Stimulated activated naive CD8-positive, alpha-beta T cell treated with anti-CD3 and anti-CD28 coated beads, Interleukin-15, amount 100 ng/mL, for 72 hours (primary cell): ENCODE results near the gene CALML5.

Experiments used
- ATAC-seq: fragments of 150-1000 bp; cut with Tn5 transposase; 2 replicates; pipeline ENCODE4 v1.10.0; 2021; ENCODE audit warnings: mild to moderate bottlenecking, moderate library complexity
- DNase-seq, 2 donors: peaks; one replicate each; pipeline ENCODE4 v3.0.0; 2021 to 2022
- H3K27ac Mint-ChIP-seq, 2 donors: one replicate each; pipeline ENCODE4 v1.8.0; 2022; ENCODE audit warnings: mild to moderate bottlenecking in 2 of 2, mixed read lengths in 2 of 2, moderate library complexity in 2 of 2
- H3K27me3 Mint-ChIP-seq: one replicate; pipeline ENCODE4 v1.8.0; 2022; ENCODE audit warnings: mixed read lengths
- H3K4me1 Mint-ChIP-seq: one replicate; pipeline ENCODE4 v1.8.0; 2022; ENCODE audit warnings: mild to moderate bottlenecking, mixed read lengths
- H3K4me3 Mint-ChIP-seq, 2 donors: one replicate each; pipeline ENCODE4 v1.8.0; 2022; ENCODE audit warnings: mild to moderate bottlenecking in 2 of 2, mixed read lengths in 2 of 2, moderate library complexity in 1 of 2
- H3K9me3 Mint-ChIP-seq, 2 donors: one replicate each; pipeline ENCODE4 v1.8.0; 2022; ENCODE audit warnings: mixed read lengths in 2 of 2

The CALML5 gene

GRCh38 chr10:5526691-5527331 lies 27.4 kb upstream of the CALML5 start:
- Mint-ChIP-seq H3K4me1 (no peaks in the 10 kb centered on the region), H3K27ac (no peak overlapping the region), H3K9me3 (no peaks in the 10 kb centered on the region), H3K4me3 (no peak overlapping the region), H3K27me3 (no peaks in the 10 kb centered on the region)
- no peak for DNase-seq
- ATAC-seq: no peak

DNA sequence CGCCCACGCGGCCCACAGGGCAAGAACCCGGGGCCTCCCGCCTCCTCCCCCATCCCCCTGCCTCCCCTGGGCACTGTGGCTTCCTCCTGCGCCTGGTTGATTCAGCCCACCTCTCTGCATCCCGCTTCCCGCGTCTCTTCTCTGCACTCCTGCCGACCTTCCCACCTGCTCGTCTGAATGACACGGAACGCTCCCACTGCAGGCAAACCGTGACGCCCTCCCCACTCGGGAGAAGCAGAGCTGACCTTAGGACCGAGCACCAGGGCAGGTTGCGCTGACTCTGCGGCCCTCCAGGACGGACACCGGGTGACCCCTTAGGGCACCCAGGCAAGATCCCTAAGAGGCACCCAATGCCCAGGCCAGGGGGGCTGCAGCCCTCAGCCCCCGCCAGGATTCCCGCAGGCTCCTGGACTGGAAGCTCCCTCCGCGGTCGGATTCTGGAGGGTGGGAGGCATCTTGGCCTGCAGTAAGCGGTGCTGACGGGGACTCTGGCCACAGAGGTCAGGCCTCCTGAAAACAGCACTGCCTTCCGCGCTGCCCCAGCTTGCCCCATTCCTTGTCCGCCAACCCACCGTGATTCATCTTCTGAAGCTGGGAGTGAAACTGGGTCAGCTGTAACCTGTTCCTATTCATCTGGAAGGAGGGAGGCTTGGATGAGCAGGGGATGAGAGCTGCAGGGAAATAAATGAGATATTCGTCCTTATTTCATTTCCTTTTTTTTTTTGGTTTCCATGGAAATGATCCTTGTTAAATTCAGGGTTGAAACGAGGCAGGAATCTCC lies 26.4 kb upstream of the CALML5 start:
- Mint-ChIP-seq H3K4me1 (no peaks in the 10 kb centered on the region), H3K4me3 (no peak overlapping the region), H3K27me3 (no peaks in the 10 kb centered on the region), H3K9me3 (no peaks in the 10 kb centered on the region), H3K27ac (no peak overlapping the region)
- DNase-seq (peak in 1 of 2 donors; percentile 5), ATAC-seq (no peak)

DNA sequence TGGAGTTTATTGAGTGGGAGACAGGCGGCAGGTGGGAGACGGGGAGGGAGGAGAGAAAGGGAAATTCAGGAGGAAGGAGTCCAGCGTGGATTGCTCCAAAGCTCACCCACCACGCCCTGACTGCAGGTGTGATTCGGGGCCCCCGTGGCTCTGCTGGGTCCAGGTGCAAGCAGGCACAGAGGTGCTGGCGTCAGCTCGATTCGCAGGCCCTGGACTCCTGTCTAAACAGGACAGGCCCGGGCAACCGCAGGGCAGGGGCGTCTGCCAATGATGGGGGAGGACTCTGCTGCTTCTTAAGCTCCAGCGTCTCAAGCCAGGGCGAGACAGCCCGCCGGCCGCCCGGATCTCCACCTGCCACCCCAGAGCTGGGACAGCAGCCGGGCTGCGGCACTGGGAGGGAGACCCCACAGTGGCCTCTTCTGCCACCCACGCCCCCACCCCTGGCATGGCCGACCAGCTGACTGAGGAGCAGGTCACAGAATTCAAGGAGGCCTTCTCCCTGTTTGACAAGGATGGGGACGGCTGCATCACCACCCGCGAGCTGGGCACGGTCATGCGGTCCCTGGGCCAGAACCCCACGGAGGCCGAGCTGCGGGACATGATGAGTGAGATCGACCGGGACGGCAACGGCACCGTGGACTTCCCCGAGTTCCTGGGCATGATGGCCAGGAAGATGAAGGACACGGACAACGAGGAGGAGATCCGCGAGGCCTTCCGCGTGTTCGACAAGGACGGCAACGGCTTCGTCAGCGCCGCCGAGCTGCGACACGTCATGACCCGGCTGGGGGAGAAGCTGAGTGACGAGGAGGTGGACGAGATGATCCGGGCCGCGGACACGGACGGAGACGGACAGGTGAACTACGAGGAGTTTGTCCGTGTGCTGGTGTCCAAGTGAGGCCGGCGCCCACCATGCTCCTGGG lies 25.5 kb upstream of the CALML5 start, which contains the start of gene CALML3:
TSS of gene CALML3 (plus strand) at position 321 of the 920 bp plus-strand sequence. CDS start at position 446, 125 bp downstream.
- ATAC-seq (peak; percentile 40), DNase-seq (peak in 1 of 2 donors; percentile 8)
- no peaks in the 10 kb centered on the region for H3K4me1 Mint-ChIP-seq
- H3K4me3 Mint-ChIP-seq: no peak within 1 kb of the TSS
- no peaks in the 10 kb centered on the region for H3K27me3 Mint-ChIP-seq
- peak within 1 kb of the TSS; percentile 12 to 40 for H3K27ac Mint-ChIP-seq
- no peaks in the 10 kb centered on the region for H3K9me3 Mint-ChIP-seq

DNA sequence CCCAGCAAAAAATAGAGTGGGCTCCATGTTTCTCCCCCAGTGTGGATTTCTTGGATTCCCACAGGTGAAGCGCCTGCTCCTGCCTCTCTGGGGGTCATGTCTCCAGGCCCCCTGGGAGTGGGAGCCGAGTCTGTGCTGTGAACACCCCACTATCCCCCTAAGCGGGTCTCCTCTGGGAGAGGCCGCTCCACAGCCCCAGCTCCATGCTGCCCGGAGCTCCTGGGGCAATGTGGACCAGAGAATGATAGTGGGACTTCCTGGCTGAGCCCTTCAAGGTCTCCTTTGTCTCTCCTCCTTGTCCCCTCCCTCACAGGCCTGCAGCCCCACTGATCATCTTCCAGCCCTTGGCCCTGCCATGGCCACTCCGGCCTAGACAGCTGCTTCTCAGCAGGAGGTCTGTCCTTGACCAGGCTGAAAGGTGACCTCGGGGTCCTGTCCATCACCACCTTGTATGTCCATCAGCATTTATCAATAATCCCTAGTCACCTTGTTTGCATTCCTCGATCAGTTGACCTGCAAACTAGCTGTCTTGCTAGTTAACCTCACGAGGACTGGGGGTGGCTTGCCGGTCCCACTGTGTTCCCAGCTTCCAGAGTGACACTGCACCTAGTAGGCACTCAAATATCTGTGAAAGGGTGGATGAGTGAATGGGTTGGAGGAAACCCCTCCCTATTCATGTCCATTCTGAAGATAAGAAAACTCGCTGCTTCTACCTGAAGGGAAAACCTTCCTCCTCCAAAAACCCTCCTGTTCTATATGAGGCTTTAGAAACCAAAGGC lies 24.6 kb upstream of the CALML5 start:
- ATAC-seq (no peak), DNase-seq (no peak)
- Mint-ChIP-seq H3K4me1 (no peaks in the 10 kb centered on the region), H3K9me3 (no peaks in the 10 kb centered on the region), H3K27me3 (no peaks in the 10 kb centered on the region), H3K27ac (peak overlapping the region; percentile 12 to 40), H3K4me3 (no peak overlapping the region)

- DNase-seq (no peak), ATAC-seq (no peak)
- Mint-ChIP-seq H3K4me3 (no peak overlapping the region), H3K27ac (peak overlapping the region in 1 of 2 donors; percentile 85), H3K4me1 (no peaks in the 10 kb centered on the region), H3K27me3 (no peaks in the 10 kb centered on the region), H3K9me3 (no peaks in the 10 kb centered on the region)
Measured at GRCh38 chr10:5522913-5523560, 23.7 kb upstream of the CALML5 start.

GRCh38 chr10:5519054-5519453 lies 19.7 kb upstream of the CALML5 start:
- H3K4me1 Mint-ChIP-seq: no peaks in the 10 kb centered on the region
- DNase-seq: no peak
- ATAC-seq: no peak
- no peak overlapping the region for H3K4me3 Mint-ChIP-seq
- H3K27ac Mint-ChIP-seq: no peak overlapping the region
- H3K27me3 Mint-ChIP-seq: no peaks in the 10 kb centered on the region
- H3K9me3 Mint-ChIP-seq: no peaks in the 10 kb centered on the region

GRCh38 chr10:5518143-5518542 lies 18.8 kb upstream of the CALML5 start:
- DNase-seq (no peak), ATAC-seq (no peak)
- no peak overlapping the region for H3K4me3 Mint-ChIP-seq
- no peak overlapping the region for H3K27ac Mint-ChIP-seq
- H3K9me3 Mint-ChIP-seq: no peaks in the 10 kb centered on the region
- H3K27me3 Mint-ChIP-seq: no peaks in the 10 kb centered on the region
- H3K4me1 Mint-ChIP-seq: peaks cover 6% of the 10 kb centered on the region

GRCh38 chr10:5517546-5517945 lies 18.2 kb upstream of the CALML5 start:
- Mint-ChIP-seq H3K4me1 (peaks cover 12% of the 10 kb centered on the region), H3K4me3 (no peak overlapping the region), H3K27ac (no peak overlapping the region), H3K9me3 (no peaks in the 10 kb centered on the region), H3K27me3 (peaks cover 3% of the 10 kb centered on the region)
- ATAC-seq: no peak
- no peak for DNase-seq

DNA sequence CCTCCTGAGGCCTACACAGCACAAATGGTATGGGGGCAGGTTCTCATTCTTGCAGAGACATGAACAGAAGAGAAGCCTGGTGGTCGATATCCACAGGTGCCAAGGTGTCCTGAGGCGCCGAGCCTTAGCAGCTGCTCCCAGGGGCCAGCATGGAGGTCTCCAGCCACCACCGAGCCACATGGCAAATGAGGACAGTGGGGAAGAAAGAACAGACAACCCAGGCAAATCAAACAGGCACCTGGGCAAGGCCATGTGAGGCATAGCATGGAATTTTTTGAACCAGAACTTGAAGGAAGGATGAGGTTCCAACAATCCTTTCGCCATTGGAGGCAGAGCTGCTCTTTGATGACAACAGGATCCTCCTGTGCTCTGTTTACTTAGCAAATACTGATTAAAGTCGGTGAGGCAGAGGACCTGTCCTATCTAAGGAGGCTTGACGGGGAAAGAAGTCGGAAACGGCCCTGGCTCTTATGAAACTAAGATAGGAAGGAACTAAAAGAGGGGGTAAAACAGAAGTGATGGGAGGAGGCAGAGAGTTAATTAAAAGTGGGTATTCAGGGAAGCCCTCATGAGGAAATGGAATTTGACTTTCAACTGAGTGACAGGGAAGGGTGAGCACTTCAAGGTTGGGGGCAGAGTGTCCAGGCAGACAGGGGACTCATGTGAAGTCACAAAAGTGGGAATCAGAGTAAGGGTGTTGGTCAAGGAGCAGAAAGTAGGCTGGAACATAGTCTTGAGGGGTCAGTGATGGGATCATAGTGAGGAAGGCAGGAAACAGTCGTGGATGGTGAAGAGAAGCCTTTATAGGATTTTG lies 16.8 kb upstream of the CALML5 start:
- Mint-ChIP-seq H3K4me1 (peaks cover 14% of the 10 kb centered on the region), H3K27me3 (peaks cover 10% of the 10 kb centered on the region), H3K4me3 (no peak overlapping the region), H3K27ac (no peak overlapping the region), H3K9me3 (no peaks in the 10 kb centered on the region)
- DNase-seq: no peak
- no peak for ATAC-seq

DNA sequence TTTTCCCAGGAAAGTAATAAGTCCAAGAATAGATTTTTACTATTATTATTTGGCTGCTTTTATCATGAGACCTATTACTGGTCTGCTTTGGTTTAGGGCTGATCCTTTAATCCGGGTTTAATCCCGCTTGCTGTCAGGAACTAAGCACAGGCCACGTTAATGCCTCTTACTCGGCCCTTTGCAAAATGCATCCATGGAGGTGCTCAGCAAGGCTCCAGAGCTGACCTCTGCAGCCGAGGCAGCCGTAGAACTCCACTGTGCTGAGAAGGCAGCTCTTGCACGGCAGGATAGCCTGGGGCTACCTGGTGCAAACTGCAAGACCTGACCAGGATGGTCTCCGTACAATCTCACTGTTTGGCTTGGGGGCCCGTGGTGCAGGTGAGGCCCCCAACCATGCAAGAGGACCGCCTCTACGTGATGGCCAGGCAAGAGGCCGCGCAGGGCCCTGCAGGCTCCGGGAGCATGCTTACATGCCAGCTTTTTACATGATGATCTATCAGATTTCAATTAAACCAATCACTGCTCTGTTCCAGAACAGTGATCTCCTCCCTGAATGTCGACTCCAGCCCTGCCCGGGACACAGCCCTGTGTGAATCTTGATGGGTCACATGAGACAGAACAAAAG lies 15.0 kb upstream of the CALML5 start:
- no peak for ATAC-seq
- peaks cover 14% of the 10 kb centered on the region for H3K4me1 Mint-ChIP-seq
- no peak overlapping the region for H3K4me3 Mint-ChIP-seq
- no peak overlapping the region for H3K27ac Mint-ChIP-seq
- H3K27me3 Mint-ChIP-seq: peaks cover 10% of the 10 kb centered on the region
- no peaks in the 10 kb centered on the region for H3K9me3 Mint-ChIP-seq
- no peak for DNase-seq

DNA sequence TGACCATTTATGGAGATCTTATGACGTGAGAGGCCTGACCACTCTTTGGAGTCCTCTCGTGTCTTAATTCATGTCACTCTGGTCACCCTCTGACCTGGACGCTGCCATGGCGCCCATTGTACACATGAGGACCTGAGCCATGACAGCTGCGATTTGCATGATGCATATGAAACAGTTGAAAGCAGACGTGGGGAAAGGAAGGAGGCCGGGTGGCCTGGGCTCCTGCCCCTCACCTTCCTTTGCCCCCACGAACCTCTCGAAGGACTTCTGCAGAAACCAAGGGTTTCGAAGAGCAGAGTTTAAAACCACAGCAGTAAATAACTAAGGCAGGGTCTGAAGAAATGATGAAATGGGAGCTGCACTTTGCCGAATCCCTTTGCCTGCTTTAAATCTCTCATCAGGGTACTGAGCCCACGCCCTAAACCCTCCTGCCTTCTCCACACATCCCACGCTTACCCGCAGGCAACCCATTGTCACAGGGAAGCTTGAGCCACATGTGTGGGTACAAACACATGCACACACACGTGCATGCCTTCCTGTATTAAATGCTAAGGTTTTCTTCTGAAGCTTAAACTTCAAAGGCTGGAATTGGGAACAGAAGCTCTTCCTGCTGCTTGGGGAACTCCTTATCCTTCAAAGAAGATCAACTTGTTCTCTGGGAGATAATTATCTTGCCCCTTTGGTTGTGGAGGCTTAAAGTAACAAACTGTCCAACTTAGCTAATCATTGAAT lies 13.7 kb upstream of the CALML5 start:
- no peaks in the 10 kb centered on the region for H3K9me3 Mint-ChIP-seq
- peak overlapping the region; percentile 27 to 29 for H3K27ac Mint-ChIP-seq
- H3K4me3 Mint-ChIP-seq: peak overlapping the region in 1 of 2 donors; percentile 34
- H3K27me3 Mint-ChIP-seq: peaks cover 10% of the 10 kb centered on the region
- peak; percentile 74 for ATAC-seq
- peak in 1 of 2 donors; percentile 8 for DNase-seq
- peaks cover 14% of the 10 kb centered on the region for H3K4me1 Mint-ChIP-seq

DNA sequence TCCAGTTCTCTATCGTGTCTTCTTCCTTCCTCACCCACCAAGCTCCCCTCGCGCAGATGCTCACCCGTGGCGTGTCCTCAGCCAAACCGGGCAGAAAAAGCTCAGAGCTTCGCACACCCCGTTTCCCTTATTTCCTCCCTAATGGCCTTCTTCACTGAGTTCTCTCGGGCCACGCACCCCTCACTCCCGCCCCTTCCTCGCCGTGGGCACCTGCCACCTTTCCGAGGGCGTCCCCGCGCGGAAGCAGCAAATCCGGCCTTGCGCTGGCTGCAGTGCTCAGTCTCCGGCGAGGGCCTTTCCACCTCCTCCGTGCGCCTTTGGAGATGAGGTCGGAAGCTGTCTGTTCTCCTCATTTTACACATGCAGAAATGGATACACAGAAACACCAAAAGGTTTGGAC lies 13.0 kb upstream of the CALML5 start:
- peak overlapping the region in 1 of 2 donors; percentile 29 for H3K27ac Mint-ChIP-seq
- H3K4me1 Mint-ChIP-seq: peaks cover 14% of the 10 kb centered on the region
- peaks cover 10% of the 10 kb centered on the region for H3K27me3 Mint-ChIP-seq
- ATAC-seq: no peak
- no peak overlapping the region for H3K4me3 Mint-ChIP-seq
- no peaks in the 10 kb centered on the region for H3K9me3 Mint-ChIP-seq
- no peak for DNase-seq

GRCh38 chr10:5511885-5512280 lies 12.5 kb upstream of the CALML5 start:
- Mint-ChIP-seq H3K27ac (no peak overlapping the region), H3K27me3 (peaks cover 10% of the 10 kb centered on the region)

More at GRCh38 chr10:5511885-5512280, 12.5 kb upstream of the CALML5 start:
- Mint-ChIP-seq H3K4me1 (peaks cover 14% of the 10 kb centered on the region), H3K9me3 (no peaks in the 10 kb centered on the region), H3K4me3 (no peak overlapping the region)
- no peak for ATAC-seq
- no peak for DNase-seq
